GM12878 (cell line): Measurements from ENCODE around the gene MFNG.

ENCODE experiments used
- CTCF ChIP-seq, 3 experiments: IDR thresholded peaks in 2 of 3; conservative IDR thresholded peaks in 1 of 3; 2 replicates each; pipeline ENCODE4 v1.5.1; 2011; ENCODE audit warnings: low read depth in 3 of 3, low read length in 3 of 3, mild to moderate bottlenecking in 3 of 3, control low read depth in 2 of 3, moderate library complexity in 2 of 3, inconsistent platforms in 1 of 3, mixed read lengths in 1 of 3; ENCODE audit not compliant: control insufficient read depth in 2 of 3, insufficient read depth in 1 of 3; ENCODE audit errors: extremely low read depth in 1 of 3
- EZH2 ChIP-seq: IDR thresholded peaks from 2 replicates; pipeline ENCODE4 v1.6.1; 2012; ENCODE audit warnings: low read depth, mild to moderate bottlenecking, control low read depth, inconsistent platforms, low read length, borderline replicate concordance; ENCODE audit not compliant: control insufficient read depth
- HDAC6 ChIP-seq: fragments of 200-600 bp; sonication (generic); IDR thresholded peaks from one replicate; pipeline ENCODE4 v1.8.0; 2017; ENCODE audit warnings: antibody characterized with exemption; ENCODE audit not compliant: unreplicated experiment

GRCh38 chr22:37469416-37470086 is 16.6 kb downstream of the MFNG start:
- no peak for TF ChIP-seq CTCF (IDR thresholded peaks at IDR 0.05 in 2 of 3, conservative IDR thresholded peaks at IDR 0.05 in 1 of 3; ENCODE audit: control insufficient read depth in 2 of 3, extremely low read depth in 1 of 3, insufficient read depth in 1 of 3, low read depth in 3 of 3, low read length in 3 of 3)
- no peak for TF ChIP-seq EZH2
- TF ChIP-seq HDAC6, result no peak
